Natural killer cell (primary cell): ENCODE data around the gene NOS1AP. TPM values are rescaled to one million over a fixed set of nuclear protein-coding genes. Genes with fewer than 3 reads are reported as not detected.

ENCODE experiments used
- ATAC-seq, 3 donors: fragments of 150-1000 bp in 2 of 3; fragments of 200-7000 bp in 1 of 3; cut with Tn5 transposase; 1 replicate in 1 of 3; 2 replicates in 2 of 3; pipeline ENCODE4 v1.10.0; 2021; ENCODE audit warnings: mild to moderate bottlenecking in 2 of 3, moderate library complexity in 2 of 3
- DNase-seq, 2 donors: peaks; one replicate each; pipeline versions ENCODE4 v3.0.0 to v3.0.0-alpha.2; 2013 to 2021; ENCODE audit warnings: mixed read lengths in 1 of 2
- H3K27ac ChIP-seq: one replicate; pipeline ENCODE4 v1.5.1; 2013; ENCODE audit warnings: mild to moderate bottlenecking, low read length
- H3K27me3 ChIP-seq: one replicate; pipeline ENCODE4 v1.6.1; 2013; ENCODE audit warnings: low read length; ENCODE audit not compliant: control insufficient read depth, insufficient read depth
- H3K36me3 ChIP-seq: one replicate; pipeline ENCODE4 v1.6.1; 2013; ENCODE audit warnings: low read length; ENCODE audit not compliant: control insufficient read depth, insufficient read depth
- H3K4me1 ChIP-seq: one replicate; pipeline ENCODE4 v1.6.1; 2013; ENCODE audit warnings: low read length; ENCODE audit not compliant: control insufficient read depth, insufficient read depth
- H3K4me3 ChIP-seq: one replicate; pipeline ENCODE4 v1.5.1; 2013; ENCODE audit warnings: low read length
- H3K9me3 ChIP-seq: one replicate; pipeline ENCODE4 v1.6.1; 2013; ENCODE audit warnings: low read length; ENCODE audit not compliant: control insufficient read depth, insufficient read depth
- H3K27ac Mint-ChIP-seq, 2 donors: one replicate each; pipeline ENCODE4 v1.8.0; 2022; ENCODE audit warnings: mild to moderate bottlenecking in 2 of 2, mixed read lengths in 2 of 2, moderate library complexity in 1 of 2
- H3K27me3 Mint-ChIP-seq, 2 donors: one replicate each; pipeline ENCODE4 v1.8.0; 2022; ENCODE audit warnings: low read depth in 2 of 2, mixed read lengths in 2 of 2
- H3K36me3 Mint-ChIP-seq: one replicate; pipeline ENCODE4 v1.8.0; 2022; ENCODE audit warnings: mixed read lengths
- H3K4me1 Mint-ChIP-seq, 2 donors: one replicate each; pipeline ENCODE4 v1.8.0; 2022; ENCODE audit warnings: mixed read lengths in 2 of 2
- H3K4me3 Mint-ChIP-seq: one replicate; pipeline ENCODE4 v1.8.0; 2022; ENCODE audit warnings: mild to moderate bottlenecking, moderate library complexity, mixed read lengths
- H3K9me3 Mint-ChIP-seq, 2 donors: one replicate each; pipeline ENCODE4 v1.8.0; 2022; ENCODE audit warnings: mixed read lengths in 2 of 2
- WGBS: methylation state at CpG from one replicate; pipeline ENCODE4 v1.1.7; 2013; ENCODE audit warnings: missing lambda C conversion rate; ENCODE audit not compliant: insufficient coverage; 5-methylcytosine and 5-hydroxymethylcytosine counted together
- intact Hi-C: fragments of 100-400 bp; cut with micrococcal nuclease; formaldehyde crosslinking; loops from one replicate; pipeline ENCODE4 v1.14.2; 2022
- total RNA-seq, 4 donors: library from RNA; stranded (reverse); fragments of 120-200 nt in 1 of 4; gene quantifications; one replicate each; pipeline versions ENCODE4 v1.2.3 to v1.2.4, GENCODE V29; 2013 to 2022
- TF ChIP-seq, protein P1 (sequence below): fragments of 200-600 bp; IDR thresholded peaks from one replicate; pipeline ENCODE4 v1.8.0; 2022; ENCODE audit warnings: antibody characterized with exemption

NOS1AP gene
- total RNA-seq, 3 donors from 2014 or later (not counting 1 experiment from before 2014, with no cell fraction given) = 0.09 to 0.20 TPM; not detected in 1

DNA sequence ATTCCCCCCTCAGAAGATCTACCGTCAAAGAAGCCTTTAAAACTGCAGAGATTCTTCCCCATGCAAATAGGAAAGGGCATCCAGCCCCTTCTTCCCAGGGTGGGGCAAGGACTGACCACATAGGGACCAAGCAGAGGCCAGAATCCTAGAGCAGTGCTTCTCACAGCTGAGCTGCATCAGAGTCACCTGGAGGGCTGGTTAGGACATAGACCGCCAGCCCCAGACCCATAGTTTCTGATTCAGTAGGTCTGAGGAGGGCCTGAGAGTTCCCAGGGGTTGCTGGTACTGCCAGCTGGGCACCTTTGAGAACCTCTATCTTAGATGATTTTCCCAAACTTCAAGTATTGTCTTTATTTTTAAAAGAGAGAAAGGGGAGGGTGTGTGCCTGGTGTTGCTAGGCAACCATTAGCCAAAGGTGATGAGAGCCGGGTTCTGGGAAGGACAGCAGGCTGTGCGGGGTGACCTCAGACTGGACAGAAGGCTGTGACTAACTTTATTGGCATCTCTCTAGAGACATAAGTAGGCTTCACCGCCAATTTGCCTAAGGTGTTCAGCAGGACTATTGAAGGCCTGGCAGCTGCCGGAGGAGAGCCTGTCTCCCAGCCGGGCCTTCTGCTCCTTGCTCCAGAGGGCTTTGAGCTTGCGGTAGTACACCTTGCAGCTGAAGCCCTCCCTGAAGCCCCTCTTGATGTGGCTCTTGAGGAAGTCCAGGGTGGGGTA lies 304.2 kb downstream of the NOS1AP start:
- no peaks in the 10 kb centered on the region for H3K27me3 Mint-ChIP-seq
- 95% methylated on average over 8 of the region's 8 CpGs for WGBS
- Histone ChIP-seq H3K9me3 (no peaks in the 10 kb centered on the region), H3K27ac (no peak overlapping the region), H3K27me3 (no peaks in the 10 kb centered on the region), H3K36me3 (no peaks in the 10 kb centered on the region), H3K4me3 (no peak overlapping the region), H3K4me1 (peaks cover 13% of the 10 kb centered on the region)
- H3K4me3 Mint-ChIP-seq = no peak overlapping the region
- no peak overlapping the region for H3K27ac Mint-ChIP-seq
- ATAC-seq = no peak
- TF ChIP-seq, protein P1, sequence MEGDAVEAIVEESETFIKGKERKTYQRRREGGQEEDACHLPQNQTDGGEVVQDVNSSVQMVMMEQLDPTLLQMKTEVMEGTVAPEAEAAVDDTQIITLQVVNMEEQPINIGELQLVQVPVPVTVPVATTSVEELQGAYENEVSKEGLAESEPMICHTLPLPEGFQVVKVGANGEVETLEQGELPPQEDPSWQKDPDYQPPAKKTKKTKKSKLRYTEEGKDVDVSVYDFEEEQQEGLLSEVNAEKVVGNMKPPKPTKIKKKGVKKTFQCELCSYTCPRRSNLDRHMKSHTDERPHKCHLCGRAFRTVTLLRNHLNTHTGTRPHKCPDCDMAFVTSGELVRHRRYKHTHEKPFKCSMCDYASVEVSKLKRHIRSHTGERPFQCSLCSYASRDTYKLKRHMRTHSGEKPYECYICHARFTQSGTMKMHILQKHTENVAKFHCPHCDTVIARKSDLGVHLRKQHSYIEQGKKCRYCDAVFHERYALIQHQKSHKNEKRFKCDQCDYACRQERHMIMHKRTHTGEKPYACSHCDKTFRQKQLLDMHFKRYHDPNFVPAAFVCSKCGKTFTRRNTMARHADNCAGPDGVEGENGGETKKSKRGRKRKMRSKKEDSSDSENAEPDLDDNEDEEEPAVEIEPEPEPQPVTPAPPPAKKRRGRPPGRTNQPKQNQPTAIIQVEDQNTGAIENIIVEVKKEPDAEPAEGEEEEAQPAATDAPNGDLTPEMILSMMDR = no peak
- no peaks in the 10 kb centered on the region for H3K36me3 Mint-ChIP-seq
- DNase-seq = no peak
- no peaks in the 10 kb centered on the region for H3K9me3 Mint-ChIP-seq
- intact Hi-C loops = no loop called here
- H3K4me1 Mint-ChIP-seq = peaks cover 11 to 16% of the 10 kb centered on the region in 2 donors

DNA sequence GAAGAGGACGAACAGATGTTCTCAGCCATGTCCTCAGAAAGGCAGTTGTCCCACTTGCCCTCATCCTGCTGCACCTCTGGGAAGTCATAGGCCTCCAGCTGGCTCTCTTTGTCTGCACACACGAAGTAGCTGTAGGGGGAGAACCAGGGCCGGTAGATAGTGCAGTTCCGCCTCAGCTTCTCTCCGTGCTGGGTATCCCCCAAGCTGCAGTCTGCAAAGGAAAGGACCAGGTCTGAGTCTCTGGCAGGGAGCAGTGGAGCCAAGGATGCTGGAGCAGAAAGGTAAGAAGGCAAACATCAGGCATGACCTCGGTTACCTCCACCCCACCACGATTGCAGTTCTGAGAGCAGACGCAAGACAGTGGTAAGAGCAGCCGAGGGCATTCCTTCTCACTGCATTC lies 304.9 kb downstream of the NOS1AP start:
- TF ChIP-seq, protein P1 = no peak
- H3K4me3 Mint-ChIP-seq = no peak overlapping the region
- Histone ChIP-seq H3K36me3 (no peaks in the 10 kb centered on the region), H3K27me3 (no peaks in the 10 kb centered on the region), H3K9me3 (no peaks in the 10 kb centered on the region), H3K27ac (no peak overlapping the region), H3K4me3 (no peak overlapping the region), H3K4me1 (peaks cover 13% of the 10 kb centered on the region)
- DNase-seq (no peak), ATAC-seq (no peak)
- peaks cover 11 to 16% of the 10 kb centered on the region in 2 donors for H3K4me1 Mint-ChIP-seq
- no peaks in the 10 kb centered on the region for H3K9me3 Mint-ChIP-seq
- WGBS = 82% methylated on average over 9 of the region's 9 CpGs
- intact Hi-C loops = no loop called here
- H3K27me3 Mint-ChIP-seq = no peaks in the 10 kb centered on the region
- no peak overlapping the region for H3K27ac Mint-ChIP-seq
- no peaks in the 10 kb centered on the region for H3K36me3 Mint-ChIP-seq

DNA sequence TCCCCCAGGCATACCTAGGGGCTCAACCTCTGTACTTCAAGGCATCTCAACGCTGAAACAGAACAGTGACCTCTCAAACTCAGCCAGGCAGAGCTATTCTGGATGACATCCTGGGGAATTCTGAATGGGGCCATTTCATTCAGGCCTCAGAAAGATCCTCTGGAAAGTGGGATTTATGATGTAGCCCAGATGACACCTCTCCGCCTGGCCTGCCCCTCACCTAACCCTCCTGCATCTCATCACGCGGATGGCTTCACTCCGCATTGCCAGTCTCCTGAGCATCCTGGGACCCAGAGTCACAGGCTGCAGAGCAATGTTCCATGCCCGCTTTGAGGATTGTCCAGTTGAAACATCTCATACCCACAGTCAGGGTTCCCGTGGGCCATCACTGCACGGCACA lies 306.0 kb downstream of the NOS1AP start:
- intact Hi-C loops = no loop called here
- DNase-seq = no peak

More for the DNA sequence above, 306.0 kb downstream of the NOS1AP start:
- no peaks in the 10 kb centered on the region for H3K9me3 ChIP-seq
- no peak overlapping the region for H3K27ac ChIP-seq
- no peaks in the 10 kb centered on the region for H3K9me3 Mint-ChIP-seq
- H3K36me3 ChIP-seq = no peaks in the 10 kb centered on the region
- peaks cover 13% of the 10 kb centered on the region for H3K4me1 ChIP-seq
- H3K4me1 Mint-ChIP-seq = peaks cover 16 to 17% of the 10 kb centered on the region in 2 donors
- H3K27me3 Mint-ChIP-seq = no peaks in the 10 kb centered on the region
- 83% methylated on average over 8 of the region's 8 CpGs for WGBS
- no peak for ATAC-seq
- TF ChIP-seq, protein P1 = no peak
- no peaks in the 10 kb centered on the region for H3K36me3 Mint-ChIP-seq
- H3K4me3 ChIP-seq = no peak overlapping the region
- no peak overlapping the region for H3K27ac Mint-ChIP-seq
- H3K27me3 ChIP-seq = no peaks in the 10 kb centered on the region
- H3K4me3 Mint-ChIP-seq = no peak overlapping the region
